ENCODE data around the gene ADAM12. TPM values are rescaled to one million over a fixed set of nuclear protein-coding genes. Genes with fewer than 3 reads are reported as not detected.

ADAM12 gene
- total RNA-seq, 2 donors from 2014 or later, result 0.14 to 1.9 TPM

GRCh38 chr10:126027692-126028091 is 360.6 kb downstream of the ADAM12 start:
- Histone ChIP-seq H3K27ac (no peak overlapping the region), H3K4me3 (no peak overlapping the region), H3K4me1 (replicated peaks) (no peaks in the 10 kb centered on the region), H3K36me3 (no peaks in the 10 kb centered on the region), H3K27me3 (replicated peaks; ENCODE audit: insufficient read depth) (no peaks in the 10 kb centered on the region), H3K9me3 (no peaks in the 10 kb centered on the region)
- 97% methylated on average over 1 of the region's 1 CpG for WGBS
- intact Hi-C loops (cut with DNase I), result no loop called here
- DNase-seq (ENCODE audit: low spot score), result no peak
- no peak for TF ChIP-seq POLR2A (IDR thresholded peaks at IDR 0.05)
- no peak for TF ChIP-seq POLR2AphosphoS5 (IDR thresholded peaks at IDR 0.05)
- no peak for TF ChIP-seq CTCF (IDR thresholded peaks at IDR 0.05)

GRCh38 chr10:126022841-126023240 is 365.4 kb downstream of the ADAM12 start:
- H3K9me3 ChIP-seq, result no peaks in the 10 kb centered on the region
- intact Hi-C loops (cut with DNase I), result no loop called here
- no peaks in the 10 kb centered on the region for H3K4me1 ChIP-seq (replicated peaks)
- 92% methylated on average over 5 of the region's 5 CpGs for WGBS
- no peak overlapping the region for H3K4me3 ChIP-seq
- H3K27me3 ChIP-seq (replicated peaks; ENCODE audit: insufficient read depth), result no peaks in the 10 kb centered on the region
- DNase-seq (ENCODE audit: low spot score), result no peak
- no peaks in the 10 kb centered on the region for H3K36me3 ChIP-seq
- H3K27ac ChIP-seq, result no peak overlapping the region
- TF ChIP-seq CTCF (IDR thresholded peaks at IDR 0.05) (no peak), POLR2A (IDR thresholded peaks at IDR 0.05) (no peak), POLR2AphosphoS5 (IDR thresholded peaks at IDR 0.05) (no peak)

GRCh38 chr10:126021833-126022500 is 366.3 kb downstream of the ADAM12 start:
- Histone ChIP-seq H3K36me3 (no peaks in the 10 kb centered on the region), H3K27ac (no peak overlapping the region), H3K4me3 (no peak overlapping the region), H3K4me1 (replicated peaks) (no peaks in the 10 kb centered on the region), H3K9me3 (no peaks in the 10 kb centered on the region), H3K27me3 (replicated peaks; ENCODE audit: insufficient read depth) (no peaks in the 10 kb centered on the region)
- DNase-seq (ENCODE audit: low spot score), result no peak
- TF ChIP-seq CTCF (IDR thresholded peaks at IDR 0.05) (no peak), POLR2A (IDR thresholded peaks at IDR 0.05) (no peak), POLR2AphosphoS5 (IDR thresholded peaks at IDR 0.05) (no peak)
- intact Hi-C loops (cut with DNase I), result no loop called here
- 83% methylated on average over 5 of the region's 5 CpGs for WGBS

GRCh38 chr10:126017961-126018560 is 370.2 kb downstream of the ADAM12 start:
- TF ChIP-seq CTCF (IDR thresholded peaks at IDR 0.05) (no peak), POLR2AphosphoS5 (IDR thresholded peaks at IDR 0.05) (no peak), POLR2A (IDR thresholded peaks at IDR 0.05) (no peak)
- WGBS, result 59% methylated on average over 2 of the region's 2 CpGs
- intact Hi-C loops (cut with DNase I), result no loop called here
- no peaks in the 10 kb centered on the region for H3K36me3 ChIP-seq
- H3K4me3 ChIP-seq, result no peak overlapping the region
- H3K9me3 ChIP-seq, result no peaks in the 10 kb centered on the region
- no peaks in the 10 kb centered on the region for H3K27me3 ChIP-seq (replicated peaks; ENCODE audit: insufficient read depth)
- H3K4me1 ChIP-seq (replicated peaks), result no peaks in the 10 kb centered on the region
- DNase-seq (ENCODE audit: low spot score), result no peak
- H3K27ac ChIP-seq, result no peak overlapping the region

- Histone ChIP-seq H3K4me1 (replicated peaks) (no peaks in the 10 kb centered on the region), H3K27ac (no peak overlapping the region), H3K4me3 (no peak overlapping the region), H3K9me3 (no peaks in the 10 kb centered on the region), H3K27me3 (replicated peaks; ENCODE audit: insufficient read depth) (no peaks in the 10 kb centered on the region), H3K36me3 (no peaks in the 10 kb centered on the region)
- 96% methylated on average over 3 of the region's 3 CpGs for WGBS
- intact Hi-C loops (cut with DNase I), result no loop called here
- TF ChIP-seq POLR2A (IDR thresholded peaks at IDR 0.05) (no peak), CTCF (IDR thresholded peaks at IDR 0.05) (no peak), POLR2AphosphoS5 (IDR thresholded peaks at IDR 0.05) (no peak)
- no peak for DNase-seq (ENCODE audit: low spot score)
These were observed 371.4 kb downstream of the ADAM12 start for GRCh38 chr10:126016882-126017281.

All from prostate gland (tissue), 2 donors.